ENCODE data around the gene AP1S1. TPM values are rescaled to one million over a fixed set of nuclear protein-coding genes. Genes with fewer than 3 reads are reported as not detected.

Gene AP1S1
- total and polyA plus RNA-seq, 2 of the 13 experiments (the other 11 are each of a cell fraction or from before 2014, with no cell fraction given): 57.5 to 68.1 TPM

- no peak for TF ChIP-seq UBTF (CRISPR knock-in tag; IDR thresholded peaks at IDR 0.05)
- no peak for TF ChIP-seq CAMTA2 (CRISPR knock-in tag; IDR thresholded peaks at IDR 0.05; ENCODE audit: borderline replicate concordance)
- TF ChIP-seq GLI4 (CRISPR knock-in tag; IDR thresholded peaks at IDR 0.05; ENCODE audit: borderline replicate concordance): no peak
- TF ChIP-seq ZNF724P (CRISPR knock-in tag; IDR thresholded peaks at IDR 0.05; ENCODE audit: borderline replicate concordance): no peak
- TF ChIP-seq ZNF496 (CRISPR knock-in tag; IDR thresholded peaks at IDR 0.05; ENCODE audit: insufficient replicate concordance): no peak
- no peak for TF ChIP-seq GFI1 (CRISPR knock-in tag; IDR thresholded peaks at IDR 0.05; ENCODE audit: borderline replicate concordance)
- no peak for TF ChIP-seq HMGA1 (CRISPR knock-in tag; conservative IDR thresholded peaks at IDR 0.05)
- TF ChIP-seq PRDM10 (CRISPR knock-in tag; IDR thresholded peaks at IDR 0.05; ENCODE audit: low read depth): no peak
- TF ChIP-seq ZNF34 (CRISPR knock-in tag; IDR thresholded peaks at IDR 0.05; ENCODE audit: borderline replicate concordance): no peak
- TF ChIP-seq FOXP1 (IDR thresholded peaks at IDR 0.05): no peak
- TF ChIP-seq FOXP1 (CRISPR knock-in tag; IDR thresholded peaks at IDR 0.05): no peak
- no peak for TF ChIP-seq ZNF18 (CRISPR knock-in tag; IDR thresholded peaks at IDR 0.05; ENCODE audit: insufficient replicate concordance)
- TF ChIP-seq AKAP8 (CRISPR knock-in tag; IDR thresholded peaks at IDR 0.05): peak; percentile 88
- TF ChIP-seq BRF2 (CRISPR knock-in tag; IDR thresholded peaks at IDR 0.05): no peak
- peak; percentile 19; the same call in 1 of the 2 replicates for TF ChIP-seq ATF7-NPFF (CRISPR knock-in tag; IDR thresholded peaks at IDR 0.05; ENCODE audit: low read depth)
- 0 out of 2 replicates have a peak, but pooled peaks have one; percentile 40 for TF ChIP-seq SIN3A (IDR thresholded peaks at IDR 0.05; ENCODE audit: borderline replicate concordance, low read depth, low read length)
- no peak for TF ChIP-seq HBP1 (CRISPR knock-in tag; IDR thresholded peaks at IDR 0.05; ENCODE audit: low read depth)
Measured at GRCh38 chr7:101128040-101128834, 26.0 kb upstream of the AP1S1 start (continued).

Data from HepG2 (cell line).